SK-N-SH (cell line): ENCODE measurements around the gene ANKMY1. TPM values are rescaled to one million over a fixed set of nuclear protein-coding genes. Genes with fewer than 3 reads are reported as not detected.
A peak's percentile ranks its signal among the peaks of the same experiment; 100 is the strongest.

Experiments
- CTCF ChIA-PET: fragments of 300-600, 350-600 bp; formaldehyde crosslinking; extraction: SDS; loops from one replicate; lab custom pipeline; 2021; lab: Yijun Ruan, JAX
- POLR2A ChIA-PET: fragments of 350-600 bp; sonication (Branson Sonifier 250); formaldehyde crosslinking; extraction: SDS; loops from one replicate; lab custom pipeline; 2020; ENCODE audit warnings: antibody characterized with exemption, inconsistent platforms; lab: Yijun Ruan, JAX
- DNase-seq: peaks from one replicate; pipeline ENCODE4 v3.0.0; 2012
- H2AFZ ChIP-seq: fragments of 200-600 bp; sonication (generic); 2 replicates; pipeline ENCODE4 v1.8.1; 2016; ENCODE audit warnings: antibody characterized with exemption, mild to moderate bottlenecking, low read depth
- H3F3A ChIP-seq: fragments of 200-600 bp; sonication (generic); replicated peaks from 2 replicates; pipeline ENCODE3; 2016; ENCODE audit warnings: antibody characterized with exemption, mild to moderate bottlenecking; ENCODE audit not compliant: insufficient read depth
- H3K27ac ChIP-seq, 2 experiments: fragments of 200-500 bp in 1 of 2; fragments of 200-600 bp in 1 of 2; sonication (Bioruptor generic) in 1 of 2; sonication (generic), shearing (Covaris generic) in 1 of 2; 2 replicates each; pipeline versions ENCODE4 v1.5.1 to v1.6.1; 2014 to 2016; ENCODE audit warnings: low read depth in 2 of 2, inconsistent platforms in 1 of 2, low read length in 1 of 2, mild to moderate bottlenecking in 1 of 2, mixed read lengths in 1 of 2
- H3K27me3 ChIP-seq: fragments of 200-600 bp; sonication (generic), shearing (Covaris generic); 2 replicates; pipeline ENCODE4 v1.6.1; 2016; ENCODE audit warnings: mixed run types; ENCODE audit not compliant: insufficient read depth
- H3K36me3 ChIP-seq, 2 experiments: fragments of 200-500 bp in 1 of 2; fragments of 200-600 bp in 1 of 2; sonication (Bioruptor generic) in 1 of 2; sonication (generic) in 1 of 2; replicated peaks in 1 of 2; 2 replicates each; pipeline versions ENCODE3 to v1.5.1; 2014 to 2016; ENCODE audit warnings: low read length in 1 of 2, mild to moderate bottlenecking in 1 of 2; ENCODE audit not compliant: insufficient read depth in 2 of 2, control insufficient read depth in 1 of 2
- H3K4me1 ChIP-seq, 2 experiments: fragments of 200-500 bp in 1 of 2; fragments of 200-600 bp in 1 of 2; sonication (Bioruptor generic) in 1 of 2; sonication (generic), shearing (Covaris generic) in 1 of 2; 2 replicates each; pipeline versions ENCODE4 v1.5.1 to v1.6.1; 2014 to 2016; ENCODE audit warnings: low read depth in 1 of 2, low read length in 1 of 2, mixed run types in 1 of 2; ENCODE audit not compliant: insufficient read depth in 2 of 2, control insufficient read depth in 1 of 2
- H3K4me2 ChIP-seq: fragments of 200-600 bp; sonication (generic), shearing (Covaris generic); 2 replicates; pipeline ENCODE4 v1.6.1; 2017; ENCODE audit warnings: mixed run types
- H3K4me3 ChIP-seq, 2 experiments: fragments of 200-500 bp in 1 of 2; fragments of 200-600 bp in 1 of 2; sonication (Bioruptor generic) in 1 of 2; sonication (generic), shearing (Covaris generic) in 1 of 2; 2 replicates each; pipeline versions ENCODE4 v1.5.1 to v1.8.1; 2014 to 2016; ENCODE audit warnings: low read depth in 2 of 2, inconsistent platforms in 1 of 2, low read length in 1 of 2, mild to moderate bottlenecking in 1 of 2, mixed read lengths in 1 of 2, moderate library complexity in 1 of 2
- H3K79me2 ChIP-seq: fragments of 200-600 bp; sonication (generic); 2 replicates; pipeline ENCODE4 v1.8.1; 2017; ENCODE audit warnings: mild to moderate bottlenecking; ENCODE audit not compliant: insufficient read depth
- H3K9ac ChIP-seq: fragments of 200-600 bp; sonication (generic); 2 replicates; pipeline ENCODE4 v1.6.1; 2017; ENCODE audit warnings: mixed run types
- H3K9me2 ChIP-seq: fragments of 200-600 bp; sonication (generic); 2 replicates; pipeline ENCODE4 v1.6.1; 2017; ENCODE audit warnings: mixed run types
- H3K9me3 ChIP-seq: fragments of 200-600 bp; sonication (generic); 2 replicates; pipeline ENCODE4 v1.6.1; 2017; ENCODE audit warnings: mixed run types, mild to moderate bottlenecking, moderate library complexity
- H4K20me1 ChIP-seq: fragments of 200-600 bp; sonication (generic); 2 replicates; pipeline ENCODE4 v1.6.1; 2017; ENCODE audit warnings: mild to moderate bottlenecking, mixed run types; ENCODE audit not compliant: insufficient read depth
- CHD2 ChIP-seq: fragments of 150-350 bp; IDR thresholded peaks from 2 replicates; pipeline ENCODE4 v1.6.1; 2018; ENCODE audit warnings: low read length; ENCODE audit not compliant: partially characterized antibody
- CTCF ChIP-seq: fragments of 200-600 bp; sonication (generic); IDR thresholded peaks from 2 replicates; pipeline ENCODE4 v1.6.1; 2017; ENCODE audit warnings: antibody characterized with exemption, mild to moderate bottlenecking, moderate library complexity
- FOXM1 ChIP-seq: IDR thresholded peaks from 2 replicates; pipeline ENCODE4 v1.4.0; 2012; ENCODE audit warnings: low read depth, mild to moderate bottlenecking
- MAX ChIP-seq: IDR thresholded peaks from 2 replicates; pipeline ENCODE4 v1.4.0; 2012; ENCODE audit warnings: low read depth
- MEF2A ChIP-seq: IDR thresholded peaks from 2 replicates; pipeline ENCODE4 v1.4.0; 2012; ENCODE audit warnings: low read depth, borderline replicate concordance
- NFIC ChIP-seq: IDR thresholded peaks from 2 replicates; pipeline ENCODE4 v1.4.0; 2012; ENCODE audit warnings: borderline replicate concordance
- PBX3 ChIP-seq: IDR thresholded peaks from 2 replicates; pipeline ENCODE4; 2012
- RAD21 ChIP-seq: IDR thresholded peaks from 2 replicates; pipeline ENCODE4 v1.6.1; 2012; ENCODE audit warnings: mild to moderate bottlenecking, low read length
- RCOR1 ChIP-seq: fragments of 150-350 bp; IDR thresholded peaks from 2 replicates; pipeline ENCODE4 v1.6.1; 2017; ENCODE audit warnings: antibody characterized with exemption, low read length
- REST ChIP-seq: IDR thresholded peaks from 2 replicates; pipeline ENCODE4 v1.6.1; 2012; ENCODE audit warnings: mild to moderate bottlenecking, low read depth, low read length, moderate library complexity
- RXRA ChIP-seq: IDR thresholded peaks from 2 replicates; pipeline ENCODE4 v1.4.0; 2012; ENCODE audit warnings: low read depth, mild to moderate bottlenecking, borderline replicate concordance
- SMC3 ChIP-seq: IDR thresholded peaks from 2 replicates; pipeline ENCODE4 v1.6.1; 2012; ENCODE audit warnings: low read depth, low read length, improper control_type of control experiment
- TCF12 ChIP-seq: IDR thresholded peaks from 2 replicates; pipeline ENCODE4 v1.4.0; 2012
- USF2 ChIP-seq: fragments of 150-350 bp; IDR thresholded peaks from 2 replicates; pipeline ENCODE4 v1.6.1; 2017; ENCODE audit warnings: antibody characterized with exemption, low read length, low read depth, borderline replicate concordance
- YY1 ChIP-seq: IDR thresholded peaks from 2 replicates; pipeline ENCODE4 v1.4.0; 2012; ENCODE audit warnings: low read depth, mild to moderate bottlenecking
- WGBS: methylation state at CpG from one replicate; pipeline ENCODE4 v1.1.6; 2017; ENCODE audit warnings: low lambda C conversion rate; 5-methylcytosine and 5-hydroxymethylcytosine counted together
- polyA plus RNA-seq, 3 experiments: library from polyadenylated mRNA; depleted of rRNA; stranded (reverse); fragments of >200 nt; gene quantifications; 2 replicates each; pipeline ENCODE4 v1.2.3, GENCODE V29; 2012
- TF ChIP-seq, protein P1 (sequence below): fragments of 150-350 bp; IDR thresholded peaks from 2 replicates; pipeline ENCODE4 v1.6.1; 2016; ENCODE audit warnings: mild to moderate bottlenecking, low read depth, low read length

Gene ANKMY1
- polyA plus RNA-seq, 1 of the 3 experiments (the other 2 are of a cell fraction), result 12.1 TPM

- no peak overlapping the region for H3K4me3 ChIP-seq
- no peaks in the 10 kb centered on the region for H3K9me3 ChIP-seq
- H4K20me1 ChIP-seq, result 0 out of 2 replicates have a peak, but pooled peaks cover 12% of the 10 kb centered on the region
- TF ChIP-seq CHD2 (no peak), FOXM1 (no peak), REST (no peak), TCF12 (no peak), NFIC (no peak), SMC3 (no peak)
- TF ChIP-seq, all 33 proteins: peak for 0
- POLR2A ChIA-PET, result interaction anchor here (1.2 kb wide), 1 partner anchor 9 kb away, joined by 6 read pairs; no protein-coding TSS in a partner anchor
- Histone ChIP-seq H3K9ac (no peak overlapping the region), H3K27ac (no peak overlapping the region), H3K9me2 (no peaks in the 10 kb centered on the region), H2AFZ (no peak overlapping the region), H3K4me1 (peaks cover 26 to 39% of the 10 kb centered on the region in 2 experiments; a peak in 3 of 4 replicates), H3K27me3 (no peaks in the 10 kb centered on the region), H3K79me2 (peaks cover 26% of the 10 kb centered on the region; the same call in 1 of the 2 replicates), H3K36me3 (peaks cover 0 to 15% of the 10 kb centered on the region in 2 experiments), H3K4me2 (peak overlapping the region; percentile 93), H3F3A (peaks cover 7% of the 10 kb centered on the region)
- CTCF ChIA-PET, result no interaction called here
- WGBS, result 89% methylated on average over 6 of the region's 15 CpGs
- no peak for DNase-seq
Observed at GRCh38 chr2:240569998-240570530, 12.3 kb upstream of the ANKMY1 start.

- Histone ChIP-seq H3K9me3 (no peaks in the 10 kb centered on the region), H3K27ac (no peak overlapping the region), H2AFZ (no peak overlapping the region), H3K4me1 (peaks cover 26 to 39% of the 10 kb centered on the region in 2 experiments; a peak in 3 of 4 replicates), H3K4me3 (peak overlapping the region; percentile 73 to 80), H3F3A (peaks cover 7% of the 10 kb centered on the region), H3K9me2 (no peaks in the 10 kb centered on the region), H3K27me3 (no peaks in the 10 kb centered on the region), H3K4me2 (peak overlapping the region; percentile 93), H3K79me2 (peaks cover 26% of the 10 kb centered on the region; the same call in 1 of the 2 replicates), H3K36me3 (peaks cover 0 to 10% of the 10 kb centered on the region in 2 experiments), H3K9ac (peak overlapping the region; percentile 60; the same call in 1 of the 2 replicates), H4K20me1 (0 out of 2 replicates have a peak, but pooled peaks cover 12% of the 10 kb centered on the region)
- TF ChIP-seq, protein P1, sequence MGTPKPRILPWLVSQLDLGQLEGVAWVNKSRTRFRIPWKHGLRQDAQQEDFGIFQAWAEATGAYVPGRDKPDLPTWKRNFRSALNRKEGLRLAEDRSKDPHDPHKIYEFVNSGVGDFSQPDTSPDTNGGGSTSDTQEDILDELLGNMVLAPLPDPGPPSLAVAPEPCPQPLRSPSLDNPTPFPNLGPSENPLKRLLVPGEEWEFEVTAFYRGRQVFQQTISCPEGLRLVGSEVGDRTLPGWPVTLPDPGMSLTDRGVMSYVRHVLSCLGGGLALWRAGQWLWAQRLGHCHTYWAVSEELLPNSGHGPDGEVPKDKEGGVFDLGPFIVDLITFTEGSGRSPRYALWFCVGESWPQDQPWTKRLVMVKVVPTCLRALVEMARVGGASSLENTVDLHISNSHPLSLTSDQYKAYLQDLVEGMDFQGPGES, result no peak
- TF ChIP-seq USF2, result no peak
- TF ChIP-seq YY1, result no peak
- TF ChIP-seq RCOR1, result no peak
- TF ChIP-seq RXRA, result no peak
- TF ChIP-seq PBX3, result no peak
- no peak for TF ChIP-seq FOXM1
- no peak for TF ChIP-seq CTCF
- TF ChIP-seq RAD21, result no peak
- no peak for TF ChIP-seq MAX
- no peak for TF ChIP-seq MEF2A
- ChIA-PET CTCF (interaction anchor here (1.0 to 1.7 kb wide), 5 partner anchors 10 to 140 kb away, joined by 3 to 6 read pairs (median 4); no protein-coding TSS in a partner anchor), POLR2A (interaction anchor here (0.5 to 1.7 kb wide), 5 partner anchors 8 to 1526 kb away, joined by 3 to 25 read pairs (median 3); partner anchors contain the start of gene CAPN10)
- WGBS, result 92% methylated on average over 8 of the region's 9 CpGs
- DNase-seq, result no peak
Observed at GRCh38 chr2:240569523-240569997, 11.8 kb upstream of the ANKMY1 start.
